ENCODE results near the gene SFTPA1.
"Not testable (repeated sequence)": the region's sequence is repeated elsewhere in the genome, so short reads cannot be mapped to it uniquely, and the experiment has no call there.

Gene SFTPA1

GRCh38 chr10:79629955-79630327, 19.2 kb downstream of the SFTPA1 start:
- DNase-seq = no peak
- TF ChIP-seq GATA1 (IDR thresholded peaks at IDR 0.05; ENCODE audit: low read depth, low read length) = no peak
- TF ChIP-seq POLR2A (IDR thresholded peaks at IDR 0.05; ENCODE audit: low read length) = no peak

- DNase-seq = not testable (repeated sequence)
Observed at GRCh38 chr10:79636654-79637199, 26.0 kb downstream of the SFTPA1 start.

GRCh38 chr10:79638318-79638717, 27.6 kb downstream of the SFTPA1 start:
- no peak for TF ChIP-seq POLR2A (IDR thresholded peaks at IDR 0.05; ENCODE audit: low read length)
- no peak for TF ChIP-seq GATA1 (IDR thresholded peaks at IDR 0.05; ENCODE audit: low read depth, low read length)

GRCh38 chr10:79652695-79653094, 42.0 kb downstream of the SFTPA1 start:
- not testable (repeated sequence) for DNase-seq

More at GRCh38 chr10:79638318-79638717, 27.6 kb downstream of the SFTPA1 start:
- DNase-seq = no peak

- DNase-seq = not testable (repeated sequence)
Observed at GRCh38 chr10:79663287-79663686, 52.5 kb downstream of the SFTPA1 start.

- DNase-seq = not testable (repeated sequence)
Observed at GRCh38 chr10:79664686-79665085, 53.9 kb downstream of the SFTPA1 start.
